ENCODE results near the gene POLR2C.
"Not testable (repeated sequence)": the region's sequence is repeated elsewhere in the genome, so short reads cannot be mapped to it uniquely, and the experiment has no call there.

POLR2C gene

DNA sequence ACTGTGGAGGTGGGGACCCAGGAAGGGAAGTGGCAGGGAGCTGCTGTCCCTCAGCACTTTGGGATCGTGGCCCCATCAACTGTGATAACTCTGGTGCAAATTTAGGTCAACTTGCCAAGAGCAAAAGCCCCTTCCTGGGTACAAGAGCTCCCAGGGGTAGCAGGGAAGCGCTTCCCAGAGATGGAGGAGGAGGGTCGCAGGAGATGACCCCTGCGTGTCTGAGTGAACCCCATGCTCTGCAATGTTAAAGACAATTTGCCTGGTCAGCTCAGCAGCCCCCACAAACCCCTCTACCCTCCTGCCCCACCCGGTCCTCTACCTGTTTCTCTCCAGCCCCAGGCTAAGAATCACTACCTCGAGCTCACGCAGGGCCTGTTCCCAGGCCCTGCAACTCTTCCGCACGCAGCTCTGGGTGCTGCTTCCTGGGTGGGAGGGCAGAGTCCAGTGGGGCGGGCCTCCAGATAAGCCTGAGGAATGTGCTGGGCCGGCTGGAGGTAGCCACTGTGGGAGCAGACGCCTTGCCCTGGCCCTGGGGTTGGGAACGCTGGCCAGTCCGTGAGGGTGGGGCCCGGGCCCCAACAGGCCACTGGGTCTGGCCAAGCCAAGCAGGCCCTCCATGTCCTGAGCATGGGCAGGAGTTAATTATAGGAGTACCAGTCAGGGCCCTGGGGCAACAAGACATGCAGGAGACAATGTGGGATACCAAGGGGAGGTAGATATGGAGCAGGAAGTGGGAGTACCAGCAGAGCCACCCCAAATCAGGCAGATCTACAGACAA is 17.7 kb downstream of the POLR2C start:
- peak; percentile 25 for DNase-seq

DNA sequence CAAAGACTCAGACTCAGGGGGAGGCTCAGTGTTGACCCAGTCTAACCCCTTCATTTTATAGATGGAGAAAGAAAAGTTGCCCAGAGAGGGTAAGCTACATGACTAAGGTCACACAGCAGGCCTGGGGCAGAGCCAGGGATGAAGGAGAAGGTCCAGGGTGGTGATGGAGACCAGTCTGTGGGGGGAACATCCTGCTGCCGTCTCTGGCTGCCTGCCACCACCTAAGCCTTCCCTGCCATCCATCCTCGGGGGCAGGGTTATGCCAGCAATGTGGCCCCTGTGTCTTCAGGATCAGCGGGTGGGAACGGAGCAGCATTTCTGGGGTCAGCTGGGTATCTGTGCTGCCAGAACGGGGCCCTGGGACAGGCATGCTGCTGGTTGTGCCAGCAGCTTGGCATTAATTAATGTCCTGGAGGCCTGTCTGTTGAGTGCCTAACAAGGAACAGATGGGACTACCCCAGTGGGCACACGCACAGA is 18.3 kb downstream of the POLR2C start:
- DNase-seq = no peak

DNA sequence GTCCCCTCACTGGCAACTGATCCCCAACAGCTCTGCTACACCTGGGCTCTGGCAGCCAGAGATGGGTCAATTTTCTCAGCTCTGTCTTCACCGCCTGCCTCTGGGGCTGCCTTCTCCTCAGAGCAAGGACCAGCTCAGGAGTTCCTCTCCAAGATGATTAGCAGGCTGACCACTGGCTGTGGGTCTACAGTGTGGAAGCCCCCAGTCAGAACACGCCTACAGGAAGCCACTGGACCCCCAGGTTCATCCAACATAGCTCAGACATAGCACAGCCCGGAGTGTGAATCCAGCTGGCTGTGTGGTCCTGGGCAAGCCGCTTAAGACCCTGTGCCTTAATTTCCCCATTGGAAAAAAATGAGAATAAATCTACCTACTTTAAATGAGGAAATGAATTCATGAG is 18.9 kb downstream of the POLR2C start:
- DNase-seq = no peak

DNA sequence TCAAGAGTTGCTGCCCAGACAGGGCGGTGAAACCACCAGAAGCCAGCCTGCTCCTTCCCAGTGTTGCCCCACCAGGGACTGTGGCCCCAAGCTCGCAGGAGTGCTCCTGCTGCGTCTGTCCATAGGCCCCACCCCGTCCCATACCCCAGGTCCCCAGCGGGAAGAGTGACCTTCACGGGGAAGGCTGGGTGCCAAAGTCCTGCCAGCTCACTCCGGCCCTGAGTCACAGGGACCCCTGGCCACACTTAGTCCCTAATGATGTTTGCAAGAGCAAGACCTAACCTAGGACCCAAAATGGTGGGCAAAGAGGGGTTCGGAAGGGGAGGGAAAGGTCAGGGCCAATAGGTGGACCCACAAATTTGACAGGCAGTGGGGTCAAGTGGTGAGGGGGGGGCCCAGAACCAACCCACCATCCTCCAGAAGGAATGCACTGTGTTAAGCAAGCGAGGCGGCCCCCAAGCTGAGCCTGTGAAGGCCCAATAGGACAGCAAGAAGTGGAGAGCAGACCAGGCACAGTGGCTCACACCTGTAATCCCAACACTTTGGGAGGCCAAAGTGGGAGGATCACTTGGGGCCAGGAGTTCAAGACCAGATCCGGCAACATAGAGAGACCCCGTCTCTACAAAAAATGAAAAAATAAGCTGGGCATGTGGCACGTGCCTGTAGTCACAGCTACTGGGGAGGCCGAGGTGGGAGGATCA is 20.5 kb downstream of the POLR2C start:
- DNase-seq = no peak

DNA sequence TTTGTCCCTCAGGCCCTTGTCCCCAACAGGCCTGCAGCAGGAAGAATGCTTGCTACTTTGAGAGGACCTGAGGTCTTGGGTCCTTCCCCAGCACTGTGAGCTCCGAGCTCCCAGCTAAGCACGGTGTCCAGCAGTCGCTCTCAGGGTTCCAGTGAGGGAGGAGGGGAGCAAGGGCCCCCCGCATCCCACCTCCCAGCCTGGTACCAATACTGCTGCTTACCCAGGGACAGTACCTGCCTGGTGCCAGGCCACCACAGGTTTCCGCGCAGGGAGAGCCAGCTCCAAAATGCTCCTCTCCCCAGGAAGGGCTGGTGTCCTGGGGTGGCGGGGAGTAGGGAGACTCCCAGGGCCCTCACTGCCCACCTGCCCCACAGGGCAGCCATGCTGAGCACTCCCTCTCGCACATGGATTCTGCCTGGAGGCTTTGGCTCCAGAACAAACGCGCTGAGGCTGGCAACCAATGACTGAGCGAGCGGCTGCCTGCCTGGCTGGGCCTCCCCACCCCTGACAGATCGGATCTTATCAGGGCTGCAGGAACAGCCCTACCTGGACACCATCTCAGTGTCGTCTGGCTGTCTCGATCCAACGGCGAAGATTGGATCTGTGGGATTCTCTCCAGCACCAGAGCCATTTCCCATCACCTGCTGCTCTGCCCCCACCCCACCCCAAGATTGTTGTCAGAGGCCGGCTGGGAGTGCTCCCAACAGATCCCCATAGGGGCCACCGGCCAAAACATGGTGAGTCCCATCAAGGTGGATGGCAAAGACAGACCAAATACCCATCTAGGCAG is 21.4 kb downstream of the POLR2C start:
- DNase-seq = no peak

DNA sequence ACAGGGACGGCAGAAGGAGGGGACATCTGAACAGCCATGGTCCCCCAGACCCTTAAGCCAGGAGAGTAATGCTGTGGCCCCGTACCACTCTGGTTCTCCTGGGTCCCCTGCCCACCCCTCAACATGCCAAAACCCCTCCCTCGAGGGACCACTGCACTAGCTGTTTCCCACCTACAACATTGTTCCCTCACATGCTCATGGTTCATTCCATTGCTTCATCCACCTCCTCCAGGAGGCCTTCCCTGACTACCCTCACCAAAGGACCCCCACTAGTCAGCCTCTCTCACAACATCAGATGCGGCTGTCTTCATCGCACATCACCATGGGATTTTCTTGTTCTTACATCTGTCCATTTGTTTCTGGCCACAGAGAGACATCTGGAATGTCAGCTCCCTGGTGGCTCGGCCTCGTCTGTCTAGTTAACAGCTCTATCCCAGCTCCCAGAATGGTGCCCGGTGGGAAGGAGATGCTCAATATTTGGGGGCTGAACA is 22.1 kb downstream of the POLR2C start:
- DNase-seq = no peak

DNA sequence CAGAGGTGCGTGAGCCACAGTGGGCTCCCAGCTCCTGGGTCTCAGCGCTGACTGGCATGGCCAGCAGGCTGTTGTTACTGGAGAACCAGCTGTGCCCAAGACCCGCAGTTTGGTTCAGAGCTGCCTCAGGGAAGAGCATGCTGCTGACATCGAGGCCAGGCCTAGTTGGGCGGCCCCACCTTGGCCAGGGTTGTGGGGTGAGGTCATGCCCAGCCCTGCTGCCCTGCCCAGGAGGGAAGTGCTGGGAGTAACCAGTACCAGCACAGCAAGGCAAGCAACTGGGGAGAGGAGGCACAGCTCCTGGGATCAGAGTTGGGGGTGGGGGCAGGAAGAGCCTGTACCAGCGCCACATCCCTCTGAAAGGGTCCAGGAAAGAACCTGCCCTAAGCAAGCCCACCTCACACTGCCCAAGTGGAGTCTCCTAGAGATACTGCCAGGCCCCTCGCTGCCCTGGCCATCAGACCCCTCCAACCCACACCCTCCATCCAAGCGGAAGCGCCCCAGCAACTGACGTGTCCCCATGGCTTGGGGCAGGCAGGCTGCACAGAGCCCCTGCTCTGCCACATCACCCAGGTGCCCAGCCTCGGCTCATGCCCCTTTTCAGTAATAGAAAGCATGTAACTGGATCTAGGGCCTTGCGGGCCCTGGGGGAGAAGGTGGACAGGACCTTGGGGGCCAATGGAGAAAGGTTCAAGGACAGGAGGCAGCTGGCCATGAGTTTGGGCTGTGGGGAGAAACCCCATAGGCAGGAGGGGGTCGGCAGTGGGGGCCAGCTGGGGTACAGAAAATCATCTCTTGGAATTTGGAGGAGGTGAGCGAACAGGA is 22.8 kb downstream of the POLR2C start:
- DNase-seq = no peak

DNA sequence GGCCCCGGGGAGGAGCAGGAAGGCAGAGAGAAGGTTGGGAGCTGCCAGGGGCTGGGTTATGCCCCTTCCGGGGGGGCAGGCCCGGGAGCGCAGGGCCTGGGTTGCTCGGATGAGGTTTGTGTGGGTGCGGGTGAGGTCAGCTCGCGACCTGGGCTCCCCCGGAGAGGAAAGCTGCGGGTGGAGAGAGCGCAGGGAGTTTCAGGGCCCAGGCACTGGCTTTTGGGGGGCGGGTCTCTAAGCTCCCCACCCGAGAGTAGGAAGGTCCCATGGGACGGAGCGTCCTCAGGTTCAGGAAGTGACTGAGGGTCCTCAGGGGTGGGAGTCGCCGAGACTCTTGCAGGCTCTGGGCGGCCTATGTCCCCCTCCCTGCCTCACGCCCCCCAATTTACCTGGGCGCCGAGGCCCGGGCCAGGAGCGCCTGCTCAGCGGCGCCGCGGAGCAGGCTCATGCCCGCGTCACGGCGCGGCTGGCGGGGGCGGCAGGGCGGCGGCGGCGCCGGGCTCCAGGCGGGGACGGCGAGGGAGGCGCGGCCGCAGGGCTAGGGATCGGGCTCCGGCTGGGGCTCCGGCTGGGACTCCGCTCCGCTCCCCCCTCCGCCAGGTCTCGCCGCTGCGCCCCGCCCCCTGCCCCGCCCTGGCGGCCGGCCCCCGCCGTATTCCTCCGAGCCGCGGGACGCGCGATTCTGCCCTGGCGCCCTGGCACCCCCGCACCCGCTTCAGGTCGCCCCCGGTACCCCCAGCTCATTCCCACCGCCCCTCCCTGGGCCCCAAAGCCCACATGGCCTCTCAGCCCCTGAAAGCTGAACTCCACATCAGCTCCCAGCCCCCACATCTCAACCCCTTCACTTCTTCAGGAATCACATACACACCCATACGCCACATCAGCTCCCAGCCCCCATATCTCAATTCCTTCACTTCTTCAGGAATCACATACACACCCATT is 23.7 kb downstream of the POLR2C start, which contains the start of gene DOK4:
Gene DOK4 (minus strand): TSS at position 578 of the 942 bp plus-strand sequence. CDS start 6,986 bp downstream, outside the sequence.
- DNase-seq = peak; percentile 55

DNA sequence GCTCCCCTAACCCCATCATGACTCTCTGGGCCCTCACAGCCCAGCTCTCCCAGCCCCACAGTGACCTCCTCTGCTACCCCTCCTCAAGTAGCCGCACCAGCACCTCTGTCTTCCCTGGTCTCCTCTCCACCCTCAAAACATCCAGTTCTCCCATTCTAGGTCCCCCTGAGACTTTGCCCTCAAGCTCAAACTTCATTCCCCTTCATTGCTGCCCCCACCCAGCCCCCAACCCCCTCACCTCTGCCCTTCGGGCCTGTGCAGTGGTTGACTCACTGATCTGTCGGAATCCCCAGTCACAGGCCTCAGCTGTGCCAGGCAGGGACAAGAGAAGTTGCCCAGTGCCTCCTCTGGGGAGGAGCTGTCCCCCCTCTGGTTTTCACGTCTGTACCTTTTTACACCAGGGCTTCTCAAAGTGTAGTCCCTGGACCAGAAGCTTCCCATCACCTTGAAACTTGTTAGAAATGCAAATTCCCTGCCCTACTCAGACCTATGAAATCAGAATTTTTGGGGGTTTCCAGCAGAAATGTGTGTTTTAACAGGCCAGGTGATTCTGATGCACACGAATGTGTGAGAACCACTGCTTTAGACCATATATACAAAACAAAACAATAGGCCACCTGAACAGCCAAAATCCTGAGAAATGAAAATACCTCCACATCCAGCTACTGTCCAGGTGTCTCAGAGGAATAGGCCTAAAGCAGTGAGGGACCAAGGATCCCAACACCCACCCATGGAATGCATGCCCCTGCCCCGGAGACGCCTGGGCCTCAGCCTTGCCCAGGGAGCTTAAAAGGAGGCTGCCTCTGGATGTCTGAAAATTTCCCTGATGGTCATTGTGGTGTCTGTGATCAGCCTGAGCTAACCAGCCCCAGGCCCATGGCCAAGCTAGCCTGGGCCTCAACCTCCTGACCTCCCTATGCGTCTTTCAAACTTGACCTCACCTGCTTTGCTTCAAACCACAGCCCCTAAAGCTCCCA is 24.7 kb downstream of the POLR2C start:
- no peak for DNase-seq

DNA sequence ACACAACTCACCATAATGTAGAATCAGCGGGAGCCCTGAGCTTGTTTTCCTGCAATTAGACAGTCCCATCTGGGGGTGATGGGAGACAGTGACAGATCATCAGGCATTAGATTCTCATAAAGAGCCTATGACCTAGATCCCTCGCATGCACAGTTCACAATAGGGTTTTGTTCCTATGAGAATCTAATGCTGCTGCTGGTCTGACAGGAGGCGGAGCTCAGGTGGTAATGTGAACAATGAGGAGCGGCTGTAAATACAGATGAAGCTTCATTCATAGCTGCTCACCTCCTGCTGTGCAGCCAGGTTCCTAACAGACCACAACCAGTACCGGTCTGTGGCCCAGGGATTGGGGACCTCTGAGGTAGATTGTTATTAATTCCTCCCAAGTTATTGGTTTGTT is 26.8 kb downstream of the POLR2C start:
- DNase-seq = no peak

DNA sequence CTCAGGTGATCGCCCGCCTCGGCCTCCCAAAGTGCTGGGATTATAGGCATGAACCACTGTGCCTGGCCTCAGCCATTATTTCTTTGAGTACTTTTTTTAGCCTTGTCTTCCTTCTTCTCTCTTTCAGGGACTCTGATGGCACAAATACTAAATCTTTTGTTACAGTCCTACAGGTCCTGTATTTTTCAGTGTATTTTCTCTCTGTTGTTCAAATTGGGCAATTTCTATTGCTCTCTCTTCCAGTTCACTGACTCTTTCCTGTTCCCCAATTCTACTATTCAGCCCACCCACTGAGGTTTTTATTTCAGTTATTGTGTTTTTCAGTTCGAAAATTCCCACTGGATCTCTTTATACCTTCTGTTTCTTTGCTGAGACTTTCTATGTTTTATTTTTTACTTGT is 31.3 kb downstream of the POLR2C start:
- DNase-seq = no peak

DNA sequence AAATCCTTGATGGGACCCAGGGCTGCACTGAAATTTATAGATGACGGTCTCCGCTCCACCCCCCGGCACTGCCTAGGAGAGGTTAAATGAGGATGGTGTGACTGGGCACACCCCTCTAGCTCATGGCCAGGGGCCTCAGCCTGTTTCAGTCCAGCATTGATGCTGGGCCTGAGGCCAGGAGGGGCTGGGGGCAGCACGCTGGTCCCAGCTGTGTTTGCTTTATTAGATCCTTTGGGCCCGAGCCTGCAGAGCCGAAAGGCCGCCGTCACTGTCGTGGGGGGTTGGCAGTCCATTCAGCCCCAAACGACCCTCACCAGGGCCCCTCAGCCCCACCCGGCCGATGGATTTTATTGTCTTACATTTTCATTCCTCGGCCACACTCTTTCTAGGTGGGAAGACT is 34.6 kb downstream of the POLR2C start:
- DNase-seq = no peak

DNA sequence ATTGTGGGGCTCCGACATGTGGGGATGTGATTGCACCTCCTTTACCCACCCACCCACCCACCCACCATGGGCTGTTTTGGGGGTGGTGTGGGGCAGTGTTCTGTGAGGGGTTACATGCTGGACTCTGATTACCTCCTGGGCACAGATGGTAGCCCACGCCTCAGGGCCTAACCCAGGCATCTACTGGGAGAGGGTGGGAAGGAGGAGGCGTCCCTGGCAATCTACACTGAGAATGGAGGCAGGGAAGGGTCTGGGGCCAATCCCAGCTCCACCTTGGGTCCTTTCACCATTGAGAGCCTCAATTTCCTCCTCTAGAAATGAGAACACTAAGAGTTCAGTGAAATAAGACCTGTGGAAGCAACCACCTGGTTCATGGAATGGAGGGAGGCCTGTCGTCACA is 35.6 kb downstream of the POLR2C start:
- DNase-seq = no peak

DNA sequence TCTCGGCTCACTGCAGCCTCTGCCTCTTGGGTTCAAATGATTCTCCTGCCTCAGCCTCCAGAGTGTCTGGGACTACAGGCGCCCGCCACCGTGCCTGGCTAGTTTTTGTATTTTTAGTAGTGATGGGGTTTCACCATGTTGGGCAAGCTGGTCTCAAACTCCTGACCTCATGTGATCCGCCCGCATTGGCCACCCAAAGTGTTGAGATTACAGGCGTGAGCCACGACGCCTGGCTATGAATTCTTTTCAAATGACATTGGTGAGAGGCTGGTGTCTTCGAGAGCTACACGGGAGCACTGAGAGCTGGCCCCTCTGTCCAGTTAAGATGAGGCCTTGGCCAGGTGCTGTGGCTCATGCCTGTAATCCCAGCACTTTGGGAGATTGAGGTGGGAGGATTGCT is 37.5 kb downstream of the POLR2C start:
- DNase-seq = not testable (repeated sequence)

DNA sequence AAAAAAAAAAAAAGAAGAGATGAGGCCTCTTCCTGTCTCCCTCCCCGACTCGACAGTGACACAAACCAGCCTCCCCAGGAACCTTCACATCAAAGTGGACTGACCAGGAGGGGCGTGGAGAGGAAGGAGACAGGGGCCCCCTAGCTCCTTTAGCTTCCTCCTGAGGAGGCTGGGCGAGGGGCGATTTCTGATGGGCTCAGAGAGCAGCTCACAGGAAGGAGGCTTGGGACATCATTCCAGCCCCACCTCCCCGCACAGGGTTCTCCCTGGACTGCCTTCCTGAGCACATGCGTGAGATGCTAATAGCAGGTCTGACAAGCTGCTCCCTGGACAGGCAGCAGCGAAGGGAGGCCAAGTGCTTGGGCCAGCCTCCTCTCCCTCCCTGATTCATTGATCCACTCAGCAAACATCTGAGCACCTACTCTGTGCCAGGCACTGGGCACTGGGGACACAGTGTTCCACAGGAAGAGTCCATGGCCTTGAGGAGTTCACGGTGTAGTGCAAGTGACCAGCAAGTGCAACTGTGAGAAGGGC is 38.2 kb downstream of the POLR2C start:
- DNase-seq = no peak

DNA sequence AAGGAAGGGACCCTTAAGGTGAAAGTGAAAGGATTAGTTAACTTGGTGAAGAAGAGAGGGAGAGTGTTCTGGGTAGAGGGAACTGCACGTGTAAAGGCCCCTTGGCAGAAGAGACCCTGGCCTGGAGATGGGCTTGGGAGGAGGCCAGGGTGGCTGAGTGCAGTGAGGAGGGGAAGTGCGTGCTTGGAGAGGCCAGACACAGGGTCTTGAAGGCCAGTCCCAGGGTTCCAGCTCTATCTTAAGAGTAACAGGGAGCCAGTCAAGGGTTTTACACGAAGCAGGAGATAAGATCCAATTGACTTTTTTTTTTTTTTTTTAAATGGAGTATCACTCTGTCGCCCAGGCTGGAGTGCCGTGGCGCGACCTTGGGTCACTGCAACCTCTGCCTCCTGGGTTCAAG is 39.0 kb downstream of the POLR2C start:
- no peak for DNase-seq

DNA sequence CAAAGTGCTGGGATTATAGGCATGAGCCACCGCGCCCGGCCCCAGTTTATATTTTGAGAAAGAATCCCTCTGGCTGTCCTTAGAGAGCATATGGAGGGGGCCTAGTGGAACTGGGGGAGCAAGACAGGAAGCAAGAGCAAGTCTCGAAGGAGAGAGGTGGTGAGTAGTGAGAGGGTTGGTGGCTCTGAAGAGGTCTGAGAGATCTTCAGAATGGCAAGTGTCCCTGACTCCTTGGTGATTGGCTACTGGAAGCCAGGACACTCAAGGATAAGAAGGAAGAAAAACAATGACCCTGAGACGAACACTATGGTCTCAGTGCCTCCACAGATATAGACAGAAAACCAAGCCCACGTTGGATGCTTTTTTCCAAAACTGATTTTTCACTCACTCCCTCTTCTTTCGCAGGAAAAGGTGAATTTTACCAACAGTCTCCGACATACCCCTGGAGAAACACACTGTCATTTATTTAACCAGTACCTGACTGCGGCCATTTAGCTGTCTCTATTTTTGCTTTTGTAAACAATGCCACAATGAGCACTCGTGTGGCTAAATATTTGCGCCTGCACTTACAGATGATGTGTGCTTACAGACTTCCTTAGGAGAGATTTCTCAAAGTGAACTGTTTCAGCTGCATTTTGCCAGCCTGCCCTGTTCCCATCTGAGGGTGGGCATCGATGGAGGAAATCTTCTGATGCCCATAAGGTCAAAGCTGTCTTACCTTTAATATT is 39.7 kb downstream of the POLR2C start:
- no peak for DNase-seq

DNA sequence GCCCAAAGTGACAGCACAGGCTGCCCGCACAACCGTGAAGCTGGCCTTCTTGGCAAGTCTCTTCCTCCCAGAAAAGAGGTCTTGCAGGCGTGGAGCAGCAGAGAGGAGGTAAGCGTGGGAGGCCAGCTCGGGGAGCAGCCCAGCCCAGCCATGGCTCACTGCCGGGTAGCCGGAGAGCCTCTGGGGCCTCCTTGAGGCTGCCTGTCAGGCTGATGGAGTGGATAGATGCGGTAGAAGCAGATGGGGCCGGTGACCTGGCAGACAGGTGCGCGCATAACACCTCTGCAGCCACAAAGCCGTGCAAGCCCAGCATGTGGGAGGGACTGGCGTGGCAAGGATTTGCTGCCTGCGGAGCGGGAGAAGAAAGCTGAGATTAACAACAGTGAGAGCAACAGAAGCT is 40.9 kb downstream of the POLR2C start:
- DNase-seq = no peak

DNA sequence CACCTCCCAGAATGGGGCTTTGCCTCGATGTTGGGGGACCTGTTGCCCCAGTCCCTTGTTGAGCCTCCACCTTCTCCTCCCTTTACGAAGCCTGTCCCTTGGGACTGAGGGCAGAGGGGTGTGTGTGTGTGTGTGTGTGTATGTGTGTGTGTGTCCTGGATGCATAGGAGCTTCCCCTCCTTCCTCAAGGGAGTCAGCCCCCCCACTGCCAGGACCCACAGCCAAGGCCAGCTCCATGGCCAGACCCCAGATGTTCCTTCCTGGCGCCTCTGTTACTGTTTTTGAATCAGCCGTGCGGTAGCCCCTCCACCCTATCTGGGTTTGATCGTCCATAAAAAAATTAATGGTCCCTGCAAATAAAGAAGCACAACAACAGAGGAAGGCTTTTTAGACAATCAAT is 41.5 kb downstream of the POLR2C start:
- DNase-seq = no peak
